Adrenal gland (tissue), 5 donors: Measurements from ENCODE around the gene CENATAC.
"Not testable (repeated sequence)": the region's sequence is repeated elsewhere in the genome, so short reads cannot be mapped to it uniquely, and the experiment has no call there.

ENCODE experiments used
- CTCF ChIP-seq, 6 experiments: fragments of 450-650 bp in 4 of 6; fragments of 200-600 bp in 2 of 6; sonication (generic) in 1 of 6; IDR thresholded peaks; 1 replicate in 5 of 6; 2 replicates in 1 of 6; pipeline versions ENCODE4 v1.5.1 to v1.8.0; 2016 to 2021; ENCODE audit warnings: antibody characterized with exemption in 6 of 6, mild to moderate bottlenecking in 2 of 6, moderate library complexity in 1 of 6
- POLR2A ChIP-seq, 2 donors: fragments of 450-650 bp; IDR thresholded peaks; one replicate each; pipeline ENCODE4 v1.6.1; 2017; ENCODE audit warnings: antibody characterized with exemption in 2 of 2, mild to moderate bottlenecking in 2 of 2, moderate library complexity in 1 of 2
- donor health status: DM: no; HTN: no; CAD: no.

- TF ChIP-seq CTCF, POLR2A (IDR thresholded peaks at IDR 0.05): not testable (repeated sequence)
These were observed 28.4 kb upstream of the CENATAC start for GRCh38 chr11:118969508-118969907.
